Vagina (tissue), 2 donors: ENCODE data around the gene TRIM47. TPM values are rescaled to one million over a fixed set of nuclear protein-coding genes. Genes with fewer than 3 reads are reported as not detected.

Source experiments
- DNase-seq, 2 donors: peaks; one replicate each; pipeline ENCODE4 v3.0.0-alpha.2; 2017; ENCODE audit errors: extremely low spot score in 2 of 2
- H3K27ac ChIP-seq: fragments of 200-600 bp; sonication (generic); one replicate; pipeline ENCODE4 v1.5.1; 2019
- H3K27me3 ChIP-seq: fragments of 200-600 bp; sonication (generic); one replicate; pipeline ENCODE4 v1.5.1; 2019
- H3K36me3 ChIP-seq, 2 donors: fragments of 200-600 bp; sonication (generic); one replicate each; pipeline ENCODE4 v1.5.1; 2017 to 2019
- H3K4me1 ChIP-seq: fragments of 200-600 bp; sonication (generic); one replicate; pipeline ENCODE4 v1.5.1; 2019
- H3K4me3 ChIP-seq, 2 donors: fragments of 200-600 bp; sonication (generic); 1 replicate in 1 of 2; 2 replicates in 1 of 2; pipeline ENCODE4 v1.5.1; 2016 to 2019
- H3K9me3 ChIP-seq: fragments of 200-600 bp; sonication (generic); one replicate; pipeline ENCODE4 v1.5.1; 2019
- CTCF ChIP-seq, 3 experiments: fragments of 450-650 bp in 2 of 3; fragments of 200-600 bp in 1 of 3; sonication (generic) in 1 of 3; IDR thresholded peaks; one replicate each; pipeline ENCODE4 v1.5.1; 2017 to 2019; ENCODE audit warnings: antibody characterized with exemption in 3 of 3, mild to moderate bottlenecking in 2 of 3, moderate library complexity in 2 of 3
- POLR2A ChIP-seq, 2 donors: fragments of 450-650 bp; IDR thresholded peaks; one replicate each; pipeline ENCODE4 v1.6.1; 2017; ENCODE audit warnings: antibody characterized with exemption in 2 of 2, mild to moderate bottlenecking in 2 of 2, moderate library complexity in 2 of 2
- POLR2AphosphoS5 ChIP-seq, 2 donors: sonication (generic); formaldehyde crosslinking; IDR thresholded peaks; one replicate each; pipeline ENCODE4 v1.9.0; 2017; ENCODE audit warnings: antibody characterized with exemption in 2 of 2, mild to moderate bottlenecking in 2 of 2, low read depth in 1 of 2; ENCODE audit not compliant: insufficient read depth in 1 of 2
- intact Hi-C: fragments of 100-400 bp; cut with DNase I; formaldehyde crosslinking; loops from one replicate; pipeline ENCODE4 v1.15.1; 2023
- total RNA-seq: library from RNA; depleted of rRNA; stranded (reverse); fragments of >200 nt; gene quantifications from one replicate; pipeline ENCODE4 v1.2.3, GENCODE V29; 2016

The TRIM47 gene
- total RNA-seq, 1 donor from 2014 or later, result 63.3 TPM

GRCh38 chr17:75920045-75920560 is 41.7 kb upstream of the TRIM47 start:
- no peak for TF ChIP-seq POLR2AphosphoS5 (IDR thresholded peaks at IDR 0.05; ENCODE audit: insufficient read depth in 1 of 2, low read depth in 1 of 2)
- no peak for TF ChIP-seq CTCF (IDR thresholded peaks at IDR 0.05)
- TF ChIP-seq POLR2A (IDR thresholded peaks at IDR 0.05), result no peak
- DNase-seq, result no peak
- no peak overlapping the region for H3K4me3 ChIP-seq
- no peaks in the 10 kb centered on the region for H3K27me3 ChIP-seq
- H3K27ac ChIP-seq, result no peak overlapping the region
- no peaks in the 10 kb centered on the region for H3K36me3 ChIP-seq
- H3K9me3 ChIP-seq, result no peaks in the 10 kb centered on the region
- intact Hi-C loops, result no loop called here
- no peaks in the 10 kb centered on the region for H3K4me1 ChIP-seq

- H3K4me1 ChIP-seq, result no peaks in the 10 kb centered on the region
- H3K27me3 ChIP-seq, result no peaks in the 10 kb centered on the region
- DNase-seq, result no peak
- H3K9me3 ChIP-seq, result no peaks in the 10 kb centered on the region
- H3K27ac ChIP-seq, result no peak overlapping the region
- H3K36me3 ChIP-seq, result no peaks in the 10 kb centered on the region
- TF ChIP-seq POLR2A (IDR thresholded peaks at IDR 0.05), result no peak
- TF ChIP-seq CTCF (IDR thresholded peaks at IDR 0.05), result no peak
- no peak for TF ChIP-seq POLR2AphosphoS5 (IDR thresholded peaks at IDR 0.05; ENCODE audit: insufficient read depth in 1 of 2, low read depth in 1 of 2)
- H3K4me3 ChIP-seq, result no peak overlapping the region
- intact Hi-C loops, result no loop called here
Observed at GRCh38 chr17:75919611-75920010, 41.2 kb upstream of the TRIM47 start.

- TF ChIP-seq POLR2A (IDR thresholded peaks at IDR 0.05) (no peak), POLR2AphosphoS5 (IDR thresholded peaks at IDR 0.05; ENCODE audit: insufficient read depth in 1 of 2, low read depth in 1 of 2) (no peak), CTCF (IDR thresholded peaks at IDR 0.05) (no peak)
- Histone ChIP-seq H3K27ac (no peak overlapping the region), H3K4me3 (no peak overlapping the region), H3K36me3 (no peaks in the 10 kb centered on the region), H3K27me3 (no peaks in the 10 kb centered on the region), H3K9me3 (no peaks in the 10 kb centered on the region), H3K4me1 (no peaks in the 10 kb centered on the region)
- no peak for DNase-seq
- intact Hi-C loops, result no loop called here
Observed at GRCh38 chr17:75917917-75918445, 39.6 kb upstream of the TRIM47 start.

GRCh38 chr17:75917141-75917916 is 38.9 kb upstream of the TRIM47 start:
- Histone ChIP-seq H3K4me3 (no peak overlapping the region), H3K4me1 (no peaks in the 10 kb centered on the region), H3K36me3 (no peaks in the 10 kb centered on the region), H3K27ac (no peak overlapping the region), H3K9me3 (no peaks in the 10 kb centered on the region), H3K27me3 (no peaks in the 10 kb centered on the region)
- TF ChIP-seq CTCF (IDR thresholded peaks at IDR 0.05) (no peak), POLR2AphosphoS5 (IDR thresholded peaks at IDR 0.05; ENCODE audit: insufficient read depth in 1 of 2, low read depth in 1 of 2) (no peak), POLR2A (IDR thresholded peaks at IDR 0.05) (no peak)
- intact Hi-C loops, result no loop called here
- no peak for DNase-seq

GRCh38 chr17:75915268-75915667 is 36.9 kb upstream of the TRIM47 start:
- intact Hi-C loops, result no loop called here
- Histone ChIP-seq H3K36me3 (no peaks in the 10 kb centered on the region), H3K4me1 (peaks cover 6% of the 10 kb centered on the region), H3K27ac (no peak overlapping the region), H3K27me3 (no peaks in the 10 kb centered on the region), H3K9me3 (no peaks in the 10 kb centered on the region), H3K4me3 (no peak overlapping the region)
- no peak for DNase-seq
- TF ChIP-seq CTCF (IDR thresholded peaks at IDR 0.05), result no peak
- TF ChIP-seq POLR2A (IDR thresholded peaks at IDR 0.05), result no peak
- TF ChIP-seq POLR2AphosphoS5 (IDR thresholded peaks at IDR 0.05; ENCODE audit: insufficient read depth in 1 of 2, low read depth in 1 of 2), result no peak
